ENCODE data around the gene WDCP. TPM values are rescaled to one million over a fixed set of nuclear protein-coding genes. Genes with fewer than 3 reads are reported as not detected.

WDCP gene
- total RNA-seq, 1 experiment from 2014 or later: 20.0 TPM

DNA sequence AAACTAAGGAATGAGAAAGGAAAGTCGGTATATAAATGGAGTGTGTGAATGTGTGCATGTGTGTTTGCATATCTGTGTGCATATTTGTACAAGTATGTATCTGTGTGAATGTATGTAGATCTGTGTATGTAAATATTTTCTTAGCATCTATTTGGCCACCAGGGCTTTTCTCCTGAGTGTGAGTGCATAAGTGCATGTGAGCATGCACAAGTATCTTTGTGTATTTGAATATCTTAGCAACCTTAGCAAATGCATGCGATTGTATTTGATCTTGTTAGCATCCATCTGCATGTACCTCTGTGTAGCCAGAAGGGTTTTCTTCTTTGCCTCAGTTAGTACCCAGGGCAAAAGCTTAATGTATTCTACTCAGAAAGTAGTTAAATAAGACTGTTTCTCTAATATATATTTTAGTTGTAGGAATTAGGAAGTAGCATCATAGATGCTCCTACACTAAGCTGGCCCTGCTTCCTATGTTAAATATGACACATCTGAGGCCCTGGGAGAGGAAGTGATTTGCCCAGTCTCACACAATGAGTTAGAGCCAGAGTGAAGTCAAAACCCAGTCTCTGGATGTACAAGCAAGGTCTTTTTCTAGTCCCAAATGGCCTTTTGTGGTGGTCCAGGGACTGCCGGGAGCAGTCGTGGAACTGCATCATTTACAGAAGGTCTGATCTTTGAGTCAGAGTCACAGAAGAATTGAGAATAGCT lies 11.5 kb upstream of the WDCP start:
- ATAC-seq (no peak), DNase-seq (ENCODE audit: low read depth, low spot score) (no peak)
- no peaks in the 10 kb centered on the region for H3K27me3 ChIP-seq (ENCODE audit: control insufficient read depth, insufficient read depth, low read length)
- intact Hi-C loops (cut with micrococcal nuclease; ENCODE audit: unreplicated experiment) (no loop called here), in situ Hi-C loops (cut with HindIII; ENCODE audit: low pct_unique_long_range_greater_than_20kb, low sequenced_read_pairs) (no loop called here)
- ChIA-PET POLR2A (no interaction called here), CTCF (no interaction called here)
- TF ChIP-seq POLR2AphosphoS5 (IDR thresholded peaks at IDR 0.05; ENCODE audit: low read depth, low read length) (no peak), SIN3A (IDR thresholded peaks at IDR 0.05; ENCODE audit: borderline replicate concordance, insufficient read depth, low read depth, low read length) (no peak), TCF7L2 (IDR thresholded peaks at IDR 0.05; ENCODE audit: low read depth, low read length) (no peak)
- TF ChIP-seq, protein P1, sequence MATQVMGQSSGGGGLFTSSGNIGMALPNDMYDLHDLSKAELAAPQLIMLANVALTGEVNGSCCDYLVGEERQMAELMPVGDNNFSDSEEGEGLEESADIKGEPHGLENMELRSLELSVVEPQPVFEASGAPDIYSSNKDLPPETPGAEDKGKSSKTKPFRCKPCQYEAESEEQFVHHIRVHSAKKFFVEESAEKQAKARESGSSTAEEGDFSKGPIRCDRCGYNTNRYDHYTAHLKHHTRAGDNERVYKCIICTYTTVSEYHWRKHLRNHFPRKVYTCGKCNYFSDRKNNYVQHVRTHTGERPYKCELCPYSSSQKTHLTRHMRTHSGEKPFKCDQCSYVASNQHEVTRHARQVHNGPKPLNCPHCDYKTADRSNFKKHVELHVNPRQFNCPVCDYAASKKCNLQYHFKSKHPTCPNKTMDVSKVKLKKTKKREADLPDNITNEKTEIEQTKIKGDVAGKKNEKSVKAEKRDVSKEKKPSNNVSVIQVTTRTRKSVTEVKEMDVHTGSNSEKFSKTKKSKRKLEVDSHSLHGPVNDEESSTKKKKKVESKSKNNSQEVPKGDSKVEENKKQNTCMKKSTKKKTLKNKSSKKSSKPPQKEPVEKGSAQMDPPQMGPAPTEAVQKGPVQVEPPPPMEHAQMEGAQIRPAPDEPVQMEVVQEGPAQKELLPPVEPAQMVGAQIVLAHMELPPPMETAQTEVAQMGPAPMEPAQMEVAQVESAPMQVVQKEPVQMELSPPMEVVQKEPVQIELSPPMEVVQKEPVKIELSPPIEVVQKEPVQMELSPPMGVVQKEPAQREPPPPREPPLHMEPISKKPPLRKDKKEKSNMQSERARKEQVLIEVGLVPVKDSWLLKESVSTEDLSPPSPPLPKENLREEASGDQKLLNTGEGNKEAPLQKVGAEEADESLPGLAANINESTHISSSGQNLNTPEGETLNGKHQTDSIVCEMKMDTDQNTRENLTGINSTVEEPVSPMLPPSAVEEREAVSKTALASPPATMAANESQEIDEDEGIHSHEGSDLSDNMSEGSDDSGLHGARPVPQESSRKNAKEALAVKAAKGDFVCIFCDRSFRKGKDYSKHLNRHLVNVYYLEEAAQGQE (IDR thresholded peaks at IDR 0.05; ENCODE audit: insufficient read depth in 1 of 2, low read depth in 2 of 2, low read length in 1 of 2): no peak
- TF ChIP-seq, protein P2, sequence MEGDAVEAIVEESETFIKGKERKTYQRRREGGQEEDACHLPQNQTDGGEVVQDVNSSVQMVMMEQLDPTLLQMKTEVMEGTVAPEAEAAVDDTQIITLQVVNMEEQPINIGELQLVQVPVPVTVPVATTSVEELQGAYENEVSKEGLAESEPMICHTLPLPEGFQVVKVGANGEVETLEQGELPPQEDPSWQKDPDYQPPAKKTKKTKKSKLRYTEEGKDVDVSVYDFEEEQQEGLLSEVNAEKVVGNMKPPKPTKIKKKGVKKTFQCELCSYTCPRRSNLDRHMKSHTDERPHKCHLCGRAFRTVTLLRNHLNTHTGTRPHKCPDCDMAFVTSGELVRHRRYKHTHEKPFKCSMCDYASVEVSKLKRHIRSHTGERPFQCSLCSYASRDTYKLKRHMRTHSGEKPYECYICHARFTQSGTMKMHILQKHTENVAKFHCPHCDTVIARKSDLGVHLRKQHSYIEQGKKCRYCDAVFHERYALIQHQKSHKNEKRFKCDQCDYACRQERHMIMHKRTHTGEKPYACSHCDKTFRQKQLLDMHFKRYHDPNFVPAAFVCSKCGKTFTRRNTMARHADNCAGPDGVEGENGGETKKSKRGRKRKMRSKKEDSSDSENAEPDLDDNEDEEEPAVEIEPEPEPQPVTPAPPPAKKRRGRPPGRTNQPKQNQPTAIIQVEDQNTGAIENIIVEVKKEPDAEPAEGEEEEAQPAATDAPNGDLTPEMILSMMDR (IDR thresholded peaks at IDR 0.05): no peak
- no peak overlapping the region for H3K4me3 ChIP-seq (ENCODE audit: low read depth in 2 of 2, low read length in 2 of 2)
- no TSS peak for BruUV-seq (replicated peaks)
- no peak overlapping the region for H3K27ac ChIP-seq (ENCODE audit: low read length)
- no peaks in the 10 kb centered on the region for H3K4me1 ChIP-seq (ENCODE audit: control insufficient read depth, insufficient read depth, low read length)
- H3K9me3 ChIP-seq (ENCODE audit: control insufficient read depth, insufficient read depth, low read depth, low read length): no peaks in the 10 kb centered on the region
- no peaks in the 10 kb centered on the region for H3K36me3 ChIP-seq (ENCODE audit: control insufficient read depth, insufficient read depth, low read length)

DNA sequence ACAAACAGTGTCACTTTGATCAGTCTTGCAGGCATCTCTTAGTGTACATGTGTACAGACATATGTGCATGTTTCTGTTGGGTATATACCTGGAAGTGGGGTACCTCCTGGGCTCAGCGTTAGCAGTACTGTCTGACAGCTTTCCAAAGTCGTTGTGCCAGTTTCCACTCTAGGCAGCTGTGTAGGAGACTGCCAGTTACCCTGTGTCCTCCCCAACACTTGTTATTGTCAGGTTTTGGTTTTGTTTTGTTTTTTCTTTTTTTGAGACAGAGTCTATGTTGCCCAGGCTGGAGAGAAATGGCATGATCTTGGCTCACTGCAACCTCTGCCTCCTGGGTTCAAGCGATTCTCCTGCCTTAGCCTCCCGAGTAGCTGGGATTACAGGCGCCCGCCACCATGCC lies 8.6 kb upstream of the WDCP start:
- no peak for ATAC-seq
- H3K27ac ChIP-seq (ENCODE audit: low read length): no peak overlapping the region
- in situ Hi-C loops (cut with HindIII; ENCODE audit: low pct_unique_long_range_greater_than_20kb, low sequenced_read_pairs) (no loop called here), intact Hi-C loops (cut with micrococcal nuclease; ENCODE audit: unreplicated experiment) (no loop called here)
- ChIA-PET POLR2A (no interaction called here), CTCF (no interaction called here)
- peaks cover 14% of the 10 kb centered on the region; the same call in 1 of the 2 replicates for H3K4me1 ChIP-seq (ENCODE audit: control insufficient read depth, insufficient read depth, low read length)
- DNase-seq (ENCODE audit: low read depth, low spot score): no peak
- H3K4me3 ChIP-seq (ENCODE audit: low read depth in 2 of 2, low read length in 2 of 2): no peak overlapping the region
- H3K36me3 ChIP-seq (ENCODE audit: control insufficient read depth, insufficient read depth, low read length): no peaks in the 10 kb centered on the region
- TF ChIP-seq POLR2AphosphoS5 (IDR thresholded peaks at IDR 0.05; ENCODE audit: low read depth, low read length) (no peak), TCF7L2 (IDR thresholded peaks at IDR 0.05; ENCODE audit: low read depth, low read length) (no peak), SIN3A (IDR thresholded peaks at IDR 0.05; ENCODE audit: borderline replicate concordance, insufficient read depth, low read depth, low read length) (no peak)
- TF ChIP-seq, protein P1 (IDR thresholded peaks at IDR 0.05; ENCODE audit: insufficient read depth in 1 of 2, low read depth in 2 of 2, low read length in 1 of 2): no peak
- TF ChIP-seq, protein P2 (IDR thresholded peaks at IDR 0.05): no peak
- no peaks in the 10 kb centered on the region for H3K9me3 ChIP-seq (ENCODE audit: control insufficient read depth, insufficient read depth, low read depth, low read length)
- BruUV-seq (replicated peaks): no TSS peak
- H3K27me3 ChIP-seq (ENCODE audit: control insufficient read depth, insufficient read depth, low read length): no peaks in the 10 kb centered on the region

Data from Panc1 (cell line).